ENCODE results near the gene PCDHGB6.

GRCh38 chr5:141363952-141364660 is 43.7 kb upstream of the PCDHGB6 start, which contains the start of gene PCDHGA5:
- TF ChIP-seq CTCF (IDR thresholded peaks at IDR 0.05 in 4 of 5, conservative IDR thresholded peaks at IDR 0.05 in 1 of 5) = peak in 1 of 5 experiments; percentile 21
- TF ChIP-seq POLR2A (IDR thresholded peaks at IDR 0.05) = no peak
